Measurements from ENCODE around the gene DGLUCY.
A peak's percentile ranks its signal among the peaks of the same experiment; 100 is the strongest.
"Not testable (repeated sequence)": the region's sequence is repeated elsewhere in the genome, so short reads cannot be mapped to it uniquely, and the experiment has no call there.

DGLUCY gene

GRCh38 chr14:91142214-91142668, 28.4 kb downstream of the DGLUCY start:
- no peak for DNase-seq

GRCh38 chr14:91143862-91144261, 30.0 kb downstream of the DGLUCY start:
- no peak for DNase-seq

- DNase-seq, result no peak
Measured at GRCh38 chr14:91144425-91145145, 30.7 kb downstream of the DGLUCY start.

DNA sequence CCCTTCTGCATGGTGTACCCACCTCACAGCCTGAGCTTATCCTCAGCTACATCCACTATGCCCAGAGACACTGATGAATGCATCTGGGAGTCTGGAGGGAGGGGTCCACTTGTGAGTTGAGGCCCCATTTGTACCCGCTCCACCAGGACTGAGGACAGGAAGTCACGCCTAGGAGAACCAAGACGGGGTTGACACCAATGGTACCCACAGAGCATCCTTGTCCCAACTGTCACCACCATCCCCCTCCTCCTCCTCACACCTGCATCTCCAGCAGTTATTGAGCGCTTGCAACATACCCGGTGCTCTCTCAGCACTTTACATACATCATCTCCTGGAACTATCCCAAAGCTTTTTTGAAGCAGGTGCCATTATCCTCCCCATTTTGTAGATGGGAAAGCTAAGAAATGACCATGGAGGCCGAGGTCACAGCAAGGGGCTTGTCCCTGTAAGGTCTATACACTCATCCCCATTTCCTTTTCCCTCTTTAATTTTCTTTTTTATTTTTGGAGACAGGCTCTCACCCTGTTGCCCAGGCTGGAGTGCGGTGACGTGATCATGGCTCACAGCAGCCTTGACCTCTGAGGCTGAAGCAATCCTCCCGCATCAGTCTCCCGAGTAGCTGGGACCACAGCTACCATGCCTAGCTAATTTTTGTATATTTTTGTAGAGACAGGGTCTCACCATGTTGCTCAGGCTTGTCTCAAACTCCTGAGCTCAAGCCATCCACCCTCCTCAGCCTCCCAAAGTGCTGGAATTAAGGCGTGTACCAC, 31.7 kb downstream of the DGLUCY start:
- DNase-seq, result no peak

DNA sequence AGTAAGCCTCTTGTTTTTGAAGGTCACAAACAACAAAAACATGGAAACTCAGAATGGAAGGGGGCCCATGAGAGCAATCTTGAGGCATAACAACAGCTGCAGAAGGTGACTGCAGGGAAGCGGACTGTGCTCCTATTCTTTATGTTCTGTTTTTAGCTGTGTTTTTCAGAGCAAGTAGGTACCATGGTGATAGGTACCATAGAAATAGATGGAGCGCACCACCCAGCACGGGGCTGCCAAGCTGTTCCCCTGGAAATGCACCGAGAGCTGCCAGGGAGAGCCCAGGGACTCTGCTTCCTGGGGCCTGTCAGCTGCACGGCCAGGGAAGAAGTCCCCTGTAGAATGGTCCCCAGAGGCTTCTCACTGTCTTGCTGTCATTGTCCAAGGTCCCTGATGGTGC, 32.8 kb downstream of the DGLUCY start:
- DNase-seq, result no peak

- no peak for DNase-seq
Measured at GRCh38 chr14:91149462-91149861, 35.6 kb downstream of the DGLUCY start.

GRCh38 chr14:91152499-91152898, 38.6 kb downstream of the DGLUCY start:
- DNase-seq, result no peak

GRCh38 chr14:91153360-91153759, 39.5 kb downstream of the DGLUCY start:
- DNase-seq, result no peak

DNA sequence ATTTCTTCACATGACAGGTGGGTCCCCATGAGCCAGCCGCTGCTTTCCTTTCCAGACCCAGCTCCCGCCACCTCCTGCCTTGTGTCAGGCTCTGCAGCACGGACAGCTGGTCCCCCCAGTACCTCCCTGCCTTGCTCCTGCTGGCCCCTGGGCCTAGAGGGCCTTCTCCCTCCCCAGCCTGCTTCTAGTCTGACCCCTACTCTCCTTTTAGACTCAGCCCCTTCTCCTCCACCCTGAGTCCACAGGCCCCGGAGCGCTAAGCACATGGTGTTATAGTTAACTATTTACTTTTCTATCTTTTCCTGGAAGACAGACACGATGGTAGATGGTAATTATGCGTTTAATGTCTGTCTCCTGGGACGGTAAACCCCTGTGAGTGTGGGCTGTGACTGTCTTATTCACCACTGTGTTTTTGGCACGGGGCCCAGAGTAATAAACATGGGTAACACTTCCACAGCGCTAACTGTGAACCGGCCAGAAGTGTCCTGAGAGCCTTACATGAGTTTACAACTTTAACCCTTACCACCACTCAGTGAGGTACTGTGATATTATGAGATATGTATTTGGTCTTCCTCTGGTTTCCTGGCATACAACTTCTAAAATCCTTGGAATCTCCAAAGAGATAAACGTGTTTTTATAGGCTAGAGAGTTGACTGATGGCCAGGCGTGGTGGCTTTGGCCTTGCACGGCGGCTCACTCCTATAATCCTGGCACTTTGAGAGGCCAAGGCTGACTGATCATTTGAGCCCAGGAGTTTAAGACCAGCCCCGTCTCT, 41.2 kb downstream of the DGLUCY start:
- peak; percentile 72 for DNase-seq

DNA sequence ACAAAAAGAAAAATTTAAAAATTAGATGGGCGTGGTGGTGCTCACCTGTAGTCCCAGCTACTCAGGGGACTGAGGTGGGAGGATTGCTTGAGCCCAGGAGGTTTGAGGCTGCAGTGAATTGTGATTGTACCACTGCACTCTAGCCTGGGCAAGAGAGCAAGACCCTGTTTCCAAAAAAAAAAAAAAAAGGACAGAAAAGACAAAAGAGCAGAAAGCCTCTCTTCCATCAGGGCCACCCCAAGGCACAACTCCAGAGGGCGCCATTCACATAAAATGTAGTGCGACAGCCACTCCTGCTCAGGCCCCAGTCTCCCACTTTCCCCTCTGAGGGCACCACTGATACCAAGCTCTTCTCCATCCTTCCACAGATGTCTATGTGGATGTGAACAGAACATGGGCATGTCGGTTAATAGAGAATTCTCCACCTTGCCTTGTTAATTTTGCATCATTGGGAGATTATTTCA, 41.8 kb downstream of the DGLUCY start:
- no peak for DNase-seq

DNA sequence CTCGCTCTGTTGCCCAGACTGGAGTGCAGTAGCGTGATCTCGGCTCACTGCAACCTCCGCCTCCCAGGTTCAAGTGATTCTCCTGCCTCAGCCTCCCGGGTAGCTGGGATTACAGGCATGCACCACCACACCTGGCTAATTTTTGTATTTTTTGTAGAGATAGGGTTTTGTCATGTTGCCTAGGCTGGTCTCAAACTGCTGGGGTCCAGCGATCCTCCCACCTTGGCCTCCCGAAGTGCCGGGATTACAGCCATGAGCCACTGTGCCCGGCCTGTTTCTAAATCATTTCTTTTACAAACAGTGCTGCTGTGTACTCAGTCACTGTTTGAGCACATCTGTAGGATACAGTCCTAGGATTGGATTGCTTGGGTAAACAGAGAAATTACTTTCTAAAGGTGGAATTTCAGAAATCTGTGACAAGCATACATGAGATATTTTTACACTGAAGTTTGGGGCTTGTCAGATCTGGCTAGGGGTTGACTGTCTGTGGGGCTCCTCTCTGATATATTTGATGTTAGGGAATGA, 42.3 kb downstream of the DGLUCY start:
- not testable (repeated sequence) for DNase-seq

DNA sequence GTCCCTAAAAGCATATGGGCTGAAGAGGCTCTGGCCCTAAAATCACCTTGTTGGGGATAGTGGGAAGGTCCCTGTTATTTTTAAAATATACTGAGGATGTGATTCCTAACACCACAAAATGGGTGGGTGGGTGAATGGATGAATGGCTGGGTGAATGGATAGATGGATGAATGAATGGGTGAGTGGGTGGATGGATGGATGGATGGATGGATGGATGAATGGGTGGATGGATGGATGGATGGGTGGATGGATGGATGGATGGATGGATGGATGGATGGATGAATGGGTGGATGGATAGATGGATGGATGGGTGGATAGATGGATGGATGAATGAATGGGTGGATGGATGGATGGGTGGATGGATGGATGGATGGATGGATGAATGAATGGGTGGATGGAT, 43.0 kb downstream of the DGLUCY start:
- DNase-seq, result not testable (repeated sequence)

DNA sequence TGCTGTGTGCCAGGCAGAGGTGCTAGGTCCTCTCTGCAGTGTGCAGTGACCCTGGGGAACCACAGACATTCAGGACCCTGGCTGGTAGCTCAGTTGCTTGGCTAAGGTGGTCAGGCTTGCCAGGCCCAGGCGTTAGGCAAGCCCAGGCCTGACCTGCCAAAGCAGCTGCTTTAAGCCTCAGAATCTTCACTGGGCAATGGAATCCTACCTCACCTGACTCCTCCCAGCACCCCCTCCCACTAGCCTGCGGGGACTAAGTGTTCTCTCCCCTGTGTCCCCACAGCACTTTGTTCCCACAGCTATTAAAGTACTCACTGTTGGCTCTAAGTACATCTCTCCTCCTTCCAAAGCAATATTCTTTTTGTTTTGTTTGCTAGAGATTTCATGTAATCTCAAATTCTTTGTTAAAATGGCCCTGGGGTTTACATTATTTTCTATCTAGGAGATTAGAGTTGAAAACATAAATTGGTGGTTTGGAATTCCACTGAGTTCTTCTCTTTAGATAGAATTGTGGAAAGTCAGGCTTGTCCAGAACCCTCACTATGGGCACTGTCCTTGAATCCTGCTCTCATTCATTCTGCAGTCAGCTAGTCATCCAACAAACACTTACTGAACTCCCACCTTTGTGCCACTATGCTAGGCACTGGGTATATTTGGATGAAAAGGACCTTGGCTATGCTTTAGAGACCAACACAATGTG, 44.4 kb downstream of the DGLUCY start:
- DNase-seq, result no peak

- no peak for DNase-seq
Measured at GRCh38 chr14:91159182-91159581, 45.3 kb downstream of the DGLUCY start.

GRCh38 chr14:91159906-91160305, 46.0 kb downstream of the DGLUCY start:
- no peak for DNase-seq

DNA sequence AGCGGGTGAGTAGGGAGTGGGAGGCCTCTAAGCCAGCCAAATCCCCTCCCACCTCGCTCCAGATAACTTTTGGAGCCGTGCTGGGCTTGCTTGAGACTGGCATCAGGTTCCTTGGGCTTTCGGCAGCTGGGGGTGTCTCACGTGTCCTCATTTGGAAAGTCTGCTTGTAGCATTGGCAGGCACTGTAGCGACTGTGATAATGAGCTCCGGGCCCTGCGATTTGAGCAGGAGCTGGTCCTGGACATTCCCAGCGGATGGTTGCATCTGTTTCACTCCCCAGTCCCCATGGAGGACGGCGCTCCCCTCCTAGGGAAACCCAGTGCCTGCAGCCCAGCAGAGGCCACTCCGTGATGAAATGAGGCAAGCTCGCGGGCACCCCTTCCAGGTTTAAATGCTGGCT, 49.4 kb downstream of the DGLUCY start:
- no peak for DNase-seq

GRCh38 chr14:91164676-91165075, 50.8 kb downstream of the DGLUCY start:
- DNase-seq, result no peak

- DNase-seq, result no peak
Measured at GRCh38 chr14:91167380-91167770, 53.5 kb downstream of the DGLUCY start.

GRCh38 chr14:91169951-91170350, 56.1 kb downstream of the DGLUCY start:
- no peak for DNase-seq

DNA sequence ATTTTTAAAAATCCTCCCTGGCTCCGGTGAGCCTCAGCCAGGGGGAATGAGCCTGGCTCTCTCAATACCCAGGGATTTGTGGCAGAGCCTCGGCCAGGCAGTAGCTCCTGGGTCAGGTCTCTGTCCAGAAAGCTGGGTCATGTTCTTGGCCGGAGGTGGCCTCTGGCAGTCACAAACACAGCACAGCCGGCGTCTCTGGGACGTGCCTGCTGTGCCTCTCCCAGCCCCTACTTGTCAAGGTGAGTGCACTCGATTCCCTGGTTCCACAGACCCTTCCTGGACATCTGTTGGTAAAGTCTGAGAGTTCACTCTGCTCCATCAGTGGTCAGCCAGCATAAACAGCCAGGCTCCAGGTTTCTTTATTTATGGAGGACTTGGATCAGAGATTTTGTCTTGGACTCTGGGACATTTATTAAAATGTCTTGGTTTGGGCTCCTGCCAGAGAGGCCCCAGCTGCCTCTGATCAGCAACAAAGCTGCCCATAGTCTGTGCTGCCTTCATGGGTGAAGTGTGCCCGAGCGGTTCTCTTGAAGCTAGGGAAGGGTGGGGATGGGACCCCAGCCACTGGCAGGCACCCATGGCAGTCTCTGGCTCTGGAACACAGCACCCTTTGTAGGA, 56.7 kb downstream of the DGLUCY start:
- no peak for DNase-seq

GRCh38 chr14:91171291-91171690, 57.4 kb downstream of the DGLUCY start:
- DNase-seq, result no peak

DNA sequence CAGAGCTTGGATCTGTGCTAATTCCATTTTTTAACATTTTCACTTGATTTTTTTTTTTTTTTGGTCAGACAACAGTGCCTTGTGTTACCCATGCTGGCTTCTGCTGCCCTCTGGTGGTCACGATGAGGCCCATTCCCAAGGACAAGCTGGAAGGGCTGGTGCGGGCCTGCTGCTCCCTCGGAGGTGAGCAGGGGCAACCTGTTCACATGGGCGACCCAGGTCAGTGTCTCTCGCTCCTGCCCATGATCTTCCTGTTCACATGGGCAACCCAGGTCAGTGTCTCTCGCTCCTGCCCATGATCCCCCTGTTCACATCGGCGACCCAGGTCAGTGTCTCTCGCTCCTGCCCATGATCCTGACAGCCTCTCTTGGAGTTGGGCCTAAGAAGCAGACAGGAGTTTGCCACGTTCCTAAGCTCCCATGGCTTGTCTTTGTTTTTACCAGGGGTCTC, 59.4 kb downstream of the DGLUCY start:
- DNase-seq, result no peak

All from SHP77 treated with DMSO at 0.1 percent for 48 hours (cell line).